Muscle layer of colon (tissue), 2 donors: Measurements from ENCODE around the gene MRM3.

Source experiments
- H3K27ac ChIP-seq: one replicate; pipeline ENCODE4 v1.7.0; 2013; ENCODE audit warnings: low read depth, mild to moderate bottlenecking, low read length, moderate library complexity
- H3K27me3 ChIP-seq, 2 donors: one replicate each; pipeline ENCODE4 v1.7.0; 2013; ENCODE audit warnings: low read length in 2 of 2, mild to moderate bottlenecking in 2 of 2; ENCODE audit not compliant: insufficient read depth in 2 of 2, control insufficient read depth in 1 of 2
- H3K36me3 ChIP-seq: one replicate; pipeline ENCODE4 v1.7.0; 2013; ENCODE audit warnings: mild to moderate bottlenecking, low read length; ENCODE audit not compliant: insufficient read depth
- H3K4me1 ChIP-seq: one replicate; pipeline ENCODE4 v1.7.0; 2013; ENCODE audit warnings: mild to moderate bottlenecking, low read length; ENCODE audit not compliant: insufficient read depth
- H3K4me3 ChIP-seq, 2 donors: one replicate each; pipeline ENCODE4 v1.7.0; 2013; ENCODE audit warnings: low read length in 2 of 2, low read depth in 1 of 2, mild to moderate bottlenecking in 1 of 2, moderate library complexity in 1 of 2
- H3K9ac ChIP-seq: one replicate; pipeline ENCODE4 v1.7.0; 2013; ENCODE audit warnings: low read length
- H3K9me3 ChIP-seq: one replicate; pipeline ENCODE4 v1.7.0; 2013; ENCODE audit warnings: mild to moderate bottlenecking, low read length
- donor health status: abdominal sarcoma.
- donor health status: Adenocarcinoma of cecum.

MRM3 gene, protein sequence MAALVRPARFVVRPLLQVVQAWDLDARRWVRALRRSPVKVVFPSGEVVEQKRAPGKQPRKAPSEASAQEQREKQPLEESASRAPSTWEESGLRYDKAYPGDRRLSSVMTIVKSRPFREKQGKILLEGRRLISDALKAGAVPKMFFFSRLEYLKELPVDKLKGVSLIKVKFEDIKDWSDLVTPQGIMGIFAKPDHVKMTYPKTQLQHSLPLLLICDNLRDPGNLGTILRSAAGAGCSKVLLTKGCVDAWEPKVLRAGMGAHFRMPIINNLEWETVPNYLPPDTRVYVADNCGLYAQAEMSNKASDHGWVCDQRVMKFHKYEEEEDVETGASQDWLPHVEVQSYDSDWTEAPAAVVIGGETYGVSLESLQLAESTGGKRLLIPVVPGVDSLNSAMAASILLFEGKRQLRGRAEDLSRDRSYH

DNA sequence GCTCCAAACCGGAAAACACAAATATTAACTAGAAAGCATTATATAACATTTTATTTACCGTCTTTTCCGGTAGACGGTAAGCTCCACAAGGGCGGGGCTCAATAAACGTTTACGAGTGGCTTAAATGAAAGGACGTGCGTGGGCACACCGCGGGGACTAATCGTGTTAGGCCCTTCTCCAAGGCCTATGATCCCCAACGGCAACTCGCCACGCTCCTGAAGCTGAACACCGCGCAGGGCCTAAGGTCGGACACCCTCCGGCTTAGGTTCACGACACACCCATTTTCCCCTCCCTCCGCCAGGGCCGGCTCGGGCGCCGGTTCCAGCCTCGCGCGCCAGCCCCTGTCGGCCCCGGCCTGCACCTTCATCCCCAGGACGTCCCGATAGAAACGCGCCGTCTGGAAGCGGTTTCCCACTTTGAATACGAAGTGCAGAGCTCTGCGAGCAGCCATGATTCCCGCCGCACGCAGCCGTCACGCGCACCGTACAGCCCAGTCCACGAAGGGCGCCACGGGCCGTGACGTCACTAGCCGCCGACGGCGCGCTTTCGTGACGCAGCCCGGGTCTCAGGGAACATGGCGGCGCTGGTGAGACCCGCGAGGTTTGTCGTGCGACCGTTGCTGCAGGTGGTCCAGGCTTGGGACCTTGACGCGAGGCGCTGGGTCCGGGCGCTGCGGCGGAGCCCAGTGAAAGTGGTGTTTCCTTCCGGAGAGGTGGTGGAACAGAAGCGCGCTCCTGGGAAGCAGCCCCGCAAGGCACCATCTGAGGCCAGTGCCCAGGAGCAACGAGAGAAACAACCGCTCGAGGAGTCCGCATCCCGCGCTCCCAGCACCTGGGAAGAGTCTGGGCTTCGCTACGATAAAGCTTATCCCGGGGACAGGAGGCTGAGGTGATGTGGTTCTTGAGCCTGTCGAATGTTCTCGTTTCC, at the start of gene MRM3, which contains the start of gene GLOD4:
Gene MRM3 (plus strand): TSS at position 549 of the 927 bp plus-strand sequence. CDS start 26 bp downstream, at position 575.
Gene GLOD4 (minus strand): TSS at position 476 of the 927 bp plus-strand sequence. CDS start 25 bp downstream, at position 451.
- H3K4me1 ChIP-seq, result peaks cover 23% of the 10 kb centered on the region
- peaks cover 20% of the 10 kb centered on the region for H3K36me3 ChIP-seq
- no peaks in the 10 kb centered on the region for H3K9me3 ChIP-seq

DNA sequence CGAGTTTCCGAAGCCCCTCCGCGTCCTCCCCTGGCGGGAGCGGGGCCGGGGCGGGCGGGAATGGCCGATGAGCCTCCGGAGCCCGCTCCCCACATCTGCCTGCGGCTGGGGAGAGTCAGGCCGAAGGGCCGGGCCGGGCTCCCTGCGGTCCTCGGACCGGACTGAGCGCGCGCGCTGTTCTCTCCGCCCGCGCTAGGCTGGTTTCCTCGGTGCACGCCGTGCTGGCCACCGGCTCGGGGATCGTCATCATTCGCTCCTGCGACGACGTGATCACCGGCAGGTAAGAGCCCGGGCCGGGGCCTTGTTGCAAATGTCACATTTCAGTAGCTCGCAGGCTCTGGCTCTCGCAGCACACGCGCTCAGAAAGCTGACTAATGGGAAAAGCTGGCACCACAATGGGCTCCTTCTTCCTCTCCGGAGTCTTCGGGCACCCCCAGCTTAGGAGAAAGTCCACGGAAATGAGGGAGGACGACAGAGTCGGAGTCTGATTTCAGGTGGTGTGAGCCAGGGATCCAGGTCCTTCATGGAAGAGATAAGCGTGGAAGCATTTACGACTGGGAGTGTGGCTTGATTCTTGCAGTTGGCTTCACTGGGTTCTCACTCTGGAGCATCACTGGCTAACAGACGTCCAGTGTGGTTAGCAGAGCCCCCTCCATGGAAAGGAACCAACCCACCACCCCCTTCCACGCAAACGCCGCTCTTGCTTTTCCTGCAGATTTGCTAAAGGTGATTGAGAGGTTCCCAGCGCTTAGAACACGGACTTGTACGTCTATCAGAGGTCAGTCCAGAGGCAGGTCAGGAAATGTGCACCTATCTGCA, 49.0 kb upstream of the MRM3 start:
- H3K36me3 ChIP-seq, result no peaks in the 10 kb centered on the region
- no peaks in the 10 kb centered on the region for H3K27me3 ChIP-seq
- H3K4me1 ChIP-seq, result peaks cover 12% of the 10 kb centered on the region
- peak overlapping the region; percentile 63 for H3K27ac ChIP-seq
- no peaks in the 10 kb centered on the region for H3K9me3 ChIP-seq
- H3K9ac ChIP-seq, result no peak overlapping the region
- peak overlapping the region; percentile 55 to 77 for H3K4me3 ChIP-seq

More for the DNA sequence above, at the start of gene MRM3, which contains the start of gene GLOD4:
- Histone ChIP-seq H3K27ac (peak within 1 kb of the TSS; percentile 72), H3K4me3 (peak within 1 kb of the TSS; percentile 88 to 99), H3K27me3 (no peaks in the 10 kb centered on the region), H3K9ac (peak within 1 kb of the TSS; percentile 81)

DNA sequence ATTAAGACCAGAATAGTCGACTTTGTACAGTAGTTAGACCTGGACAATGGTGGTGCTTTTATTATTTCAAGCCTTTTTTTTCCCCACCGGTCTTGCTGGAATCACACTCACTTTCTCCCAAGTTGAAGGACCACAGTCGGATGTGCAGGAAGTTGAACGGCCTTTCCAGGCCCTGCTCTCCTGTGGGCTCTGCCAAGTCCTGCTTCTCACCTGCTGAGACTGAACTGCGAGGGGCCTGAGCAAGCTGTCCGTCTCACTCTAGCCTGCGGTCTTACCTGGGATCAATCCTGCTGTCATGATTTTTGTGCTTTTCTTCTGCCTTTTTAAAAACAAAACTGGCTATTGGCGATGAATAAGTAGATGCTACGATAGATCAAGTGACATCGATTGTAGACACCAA, 48.4 kb upstream of the MRM3 start:
- Histone ChIP-seq H3K27me3 (no peaks in the 10 kb centered on the region), H3K27ac (no peak overlapping the region), H3K4me3 (no peak overlapping the region), H3K36me3 (no peaks in the 10 kb centered on the region), H3K9me3 (no peaks in the 10 kb centered on the region), H3K9ac (no peak overlapping the region), H3K4me1 (peaks cover 12% of the 10 kb centered on the region)

DNA sequence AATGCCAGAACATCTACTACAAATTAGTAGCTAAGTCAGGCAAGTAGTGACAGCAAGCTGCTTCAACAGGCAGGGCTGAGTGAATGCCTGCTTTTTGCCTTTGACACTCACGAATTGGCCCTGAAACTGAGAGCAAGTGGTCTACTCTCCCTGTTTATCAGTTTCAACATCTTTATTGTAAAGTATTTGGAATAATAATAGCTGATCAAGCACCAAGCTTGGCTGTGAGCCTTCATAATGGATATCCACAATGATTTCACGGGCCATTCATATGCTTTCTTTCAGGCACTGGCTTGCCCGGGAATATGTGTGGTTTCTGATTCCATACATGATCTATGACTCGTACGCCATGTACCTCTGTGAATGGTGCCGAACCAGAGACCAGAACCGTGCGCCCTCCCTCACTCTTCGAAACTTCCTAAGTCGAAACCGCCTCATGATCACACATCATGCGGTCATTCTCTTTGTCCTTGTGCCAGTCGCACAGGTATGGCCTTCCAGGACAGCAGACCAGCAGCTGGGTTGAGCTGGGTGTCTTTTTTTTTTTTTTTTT, 44.5 kb upstream of the MRM3 start:
- Histone ChIP-seq H3K27ac (no peak overlapping the region), H3K9ac (no peak overlapping the region), H3K36me3 (peaks cover 17% of the 10 kb centered on the region), H3K4me3 (no peak overlapping the region), H3K9me3 (no peaks in the 10 kb centered on the region), H3K4me1 (peaks cover 5% of the 10 kb centered on the region), H3K27me3 (no peaks in the 10 kb centered on the region)

DNA sequence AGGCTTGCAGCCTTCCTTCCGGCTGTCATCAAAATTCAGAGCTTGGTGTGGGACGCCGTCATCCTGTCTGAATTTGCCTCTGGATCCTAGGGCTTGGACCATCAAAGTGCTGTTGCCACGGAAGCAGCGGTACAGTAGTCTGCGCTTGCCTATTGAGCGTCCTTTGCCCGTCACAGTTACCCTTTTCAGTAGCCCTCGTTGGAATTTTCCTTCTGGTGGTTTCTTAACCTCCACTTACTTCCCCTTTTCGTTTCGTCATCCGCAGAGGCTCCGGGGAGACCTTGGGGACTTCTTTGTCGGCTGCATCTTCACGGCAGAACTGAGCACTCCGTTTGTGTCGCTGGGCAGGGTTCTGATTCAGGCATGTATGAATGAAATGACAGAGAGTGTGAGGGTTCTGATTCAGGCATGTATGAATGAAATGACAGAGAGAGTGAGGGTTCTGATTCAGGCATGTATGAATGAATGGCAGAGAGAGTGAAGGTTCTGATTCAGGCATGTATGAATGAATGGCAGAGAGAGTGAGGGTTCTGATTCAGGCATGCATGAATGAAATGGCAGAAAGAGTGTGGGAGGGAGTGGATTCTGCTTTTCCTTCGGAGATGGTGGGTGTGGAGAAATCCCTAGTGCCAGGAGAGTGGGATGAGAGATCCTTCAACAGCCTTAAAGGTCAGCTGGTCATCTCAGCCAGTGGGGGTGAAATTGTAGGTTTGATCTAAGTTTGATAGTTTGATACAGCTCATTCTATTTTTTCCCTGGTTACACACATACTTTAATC, 41.7 kb upstream of the MRM3 start:
- Histone ChIP-seq H3K9me3 (no peaks in the 10 kb centered on the region), H3K4me1 (no peaks in the 10 kb centered on the region), H3K36me3 (peaks cover 35% of the 10 kb centered on the region), H3K27me3 (no peaks in the 10 kb centered on the region), H3K27ac (no peak overlapping the region), H3K9ac (no peak overlapping the region), H3K4me3 (no peak overlapping the region)

DNA sequence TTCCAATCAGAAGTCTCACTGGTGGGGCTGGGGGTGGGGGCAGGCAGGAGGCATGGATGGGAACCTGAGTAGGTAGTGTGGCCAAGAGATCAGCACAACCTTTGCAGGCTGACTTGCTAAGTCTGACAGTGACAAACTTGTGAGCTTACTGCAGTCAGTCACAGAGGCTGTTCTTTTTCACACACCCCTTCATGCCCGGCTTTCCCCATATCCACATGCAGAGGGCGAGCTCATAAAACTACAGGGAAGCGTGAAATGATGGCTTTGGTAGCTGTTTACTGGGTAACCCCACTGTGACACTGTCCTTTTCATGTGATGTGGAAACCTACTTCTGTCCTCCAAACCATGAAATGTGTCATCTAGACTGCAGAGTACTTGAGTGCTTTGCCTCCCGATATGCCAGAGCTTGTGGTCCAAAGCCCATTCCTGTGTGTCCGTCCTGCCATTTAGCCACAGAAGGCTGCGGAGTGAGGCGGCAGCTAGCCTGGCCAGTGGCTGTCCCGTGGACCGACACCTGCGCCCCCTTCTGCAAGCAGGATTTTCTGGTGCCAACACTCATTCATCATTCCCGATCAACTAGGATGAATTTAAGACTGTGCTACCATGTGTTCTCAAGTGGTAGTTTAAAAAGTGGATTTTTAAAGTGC, 39.9 kb upstream of the MRM3 start:
- H3K36me3 ChIP-seq, result peaks cover 53% of the 10 kb centered on the region
- H3K27me3 ChIP-seq, result no peaks in the 10 kb centered on the region
- no peaks in the 10 kb centered on the region for H3K9me3 ChIP-seq
- H3K9ac ChIP-seq, result no peak overlapping the region
- no peak overlapping the region for H3K4me3 ChIP-seq
- no peak overlapping the region for H3K27ac ChIP-seq
- no peaks in the 10 kb centered on the region for H3K4me1 ChIP-seq

DNA sequence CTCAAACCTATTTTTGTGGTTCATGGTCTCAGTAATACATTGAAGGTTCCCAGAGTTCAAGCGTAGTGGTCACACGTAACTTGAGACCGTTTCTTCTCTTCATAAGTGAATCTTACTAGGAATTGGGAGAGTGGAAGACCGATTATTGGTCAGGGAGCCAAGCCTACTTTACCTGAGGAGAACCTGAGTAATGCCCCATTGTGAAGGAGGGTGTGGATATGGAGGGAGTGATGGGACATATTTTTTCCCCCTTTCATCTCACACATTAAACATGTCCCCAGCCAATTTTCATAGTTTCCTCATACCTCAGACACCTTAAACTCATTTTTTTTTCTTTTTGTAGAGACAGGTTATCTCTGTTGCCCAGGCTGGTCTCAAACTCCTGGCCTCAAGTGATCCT, 39.0 kb upstream of the MRM3 start:
- H3K9me3 ChIP-seq, result no peaks in the 10 kb centered on the region
- peaks cover 61% of the 10 kb centered on the region for H3K36me3 ChIP-seq
- H3K27ac ChIP-seq, result no peak overlapping the region
- no peaks in the 10 kb centered on the region for H3K27me3 ChIP-seq
- H3K4me1 ChIP-seq, result no peaks in the 10 kb centered on the region
- H3K9ac ChIP-seq, result no peak overlapping the region
- no peak overlapping the region for H3K4me3 ChIP-seq

DNA sequence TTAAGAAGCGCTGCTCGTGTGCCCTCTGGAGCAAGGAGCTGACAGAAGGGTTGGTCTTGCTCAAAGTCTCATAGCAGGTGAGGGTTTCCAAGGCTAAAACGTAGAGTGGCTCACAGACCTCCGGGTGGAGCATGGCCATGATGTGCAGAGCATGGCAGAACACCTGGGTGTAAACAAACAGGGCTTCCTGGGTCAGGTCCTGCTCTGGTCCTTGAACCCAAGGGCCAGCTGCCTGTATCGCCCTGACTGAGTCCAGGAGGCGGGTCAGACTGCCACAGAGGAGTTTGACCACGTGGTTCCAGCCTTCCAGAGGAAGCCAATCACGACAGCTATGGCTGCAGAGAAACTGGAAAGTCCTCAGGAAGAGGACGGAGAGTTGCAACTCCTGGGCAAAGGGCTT, 37.2 kb upstream of the MRM3 start:
- no peaks in the 10 kb centered on the region for H3K9me3 ChIP-seq
- no peaks in the 10 kb centered on the region for H3K27me3 ChIP-seq
- no peak overlapping the region for H3K27ac ChIP-seq
- H3K4me1 ChIP-seq, result peaks cover 5% of the 10 kb centered on the region
- H3K9ac ChIP-seq, result no peak overlapping the region
- H3K4me3 ChIP-seq, result no peak overlapping the region
- peaks cover 61% of the 10 kb centered on the region for H3K36me3 ChIP-seq

DNA sequence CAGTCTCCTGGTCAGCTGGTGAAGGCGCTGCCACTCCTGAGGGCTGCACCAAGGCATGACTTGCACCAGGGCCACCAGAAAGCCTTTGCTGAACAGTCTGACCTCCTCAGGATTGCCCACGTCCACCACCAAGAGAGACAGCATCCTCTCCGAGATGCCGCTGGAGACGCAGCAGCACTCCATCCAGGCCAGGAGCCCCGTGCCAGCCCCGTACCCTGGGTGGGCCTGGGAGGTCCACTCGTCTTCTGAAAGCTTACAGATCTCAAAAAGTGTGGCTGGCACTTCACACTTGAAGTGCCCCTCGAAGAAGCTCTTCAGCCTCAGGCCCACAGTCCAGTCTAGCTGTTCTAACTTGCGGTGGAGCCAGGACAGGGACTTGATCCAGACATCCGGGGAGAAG, 36.7 kb upstream of the MRM3 start:
- Histone ChIP-seq H3K9ac (no peak overlapping the region), H3K27ac (no peak overlapping the region), H3K27me3 (no peaks in the 10 kb centered on the region), H3K36me3 (peaks cover 57% of the 10 kb centered on the region), H3K9me3 (no peaks in the 10 kb centered on the region), H3K4me1 (peaks cover 10% of the 10 kb centered on the region), H3K4me3 (no peak overlapping the region)

DNA sequence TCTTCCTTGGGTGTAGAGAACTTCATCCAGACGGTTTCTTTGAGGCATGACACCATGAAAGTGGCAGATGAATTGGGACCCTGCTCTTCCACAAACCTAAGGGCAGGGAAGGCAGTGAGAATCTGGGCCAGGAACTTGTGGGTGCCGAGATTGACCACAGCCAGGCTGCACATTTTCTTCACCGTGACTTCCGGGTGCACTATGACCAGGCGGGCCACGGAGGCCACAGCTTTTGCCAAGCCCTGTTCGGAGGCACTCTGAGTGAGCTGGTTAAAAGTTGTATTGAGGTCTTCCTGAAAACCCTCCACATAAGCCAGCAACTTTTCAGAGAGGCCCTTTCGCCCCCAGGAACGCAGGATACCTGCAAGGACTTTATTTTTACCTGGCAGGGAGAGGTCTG, 36.0 kb upstream of the MRM3 start:
- Histone ChIP-seq H3K27ac (no peak overlapping the region), H3K9ac (no peak overlapping the region), H3K9me3 (no peaks in the 10 kb centered on the region), H3K36me3 (peaks cover 53% of the 10 kb centered on the region), H3K4me1 (peaks cover 18% of the 10 kb centered on the region), H3K4me3 (no peak overlapping the region), H3K27me3 (no peaks in the 10 kb centered on the region)
